ENCODE data around the gene CEP57L1.

GRCh38 chr6:109075934-109076333 lies 19.4 kb upstream of the CEP57L1 start:
- TF ChIP-seq CTCF (IDR thresholded peaks at IDR 0.05) (no peak), POLR2A (IDR thresholded peaks at IDR 0.05) (no peak), POLR2AphosphoS5 (IDR thresholded peaks at IDR 0.05; ENCODE audit: insufficient read depth in 1 of 2, low read depth in 1 of 2) (no peak)
